KMS-11 (cell line): ENCODE results near the gene CMAS.
A peak's percentile ranks its signal among the peaks of the same experiment; 100 is the strongest.

Experiments used
- H2AFZ ChIP-seq: fragments of 200-600 bp; sonication (generic); 2 replicates; pipeline ENCODE4 v1.6.1; 2016; ENCODE audit warnings: antibody characterized with exemption, mixed run types, low read depth
- H3K27ac ChIP-seq: fragments of 200-600 bp; sonication (generic); 2 replicates; pipeline ENCODE4 v1.6.1; 2016; ENCODE audit warnings: mild to moderate bottlenecking, mixed run types
- H3K27me3 ChIP-seq: fragments of 200-600 bp; sonication (generic); 2 replicates; pipeline ENCODE4 v1.6.1; 2017; ENCODE audit warnings: mild to moderate bottlenecking, low read depth, mixed run types, moderate library complexity; ENCODE audit not compliant: insufficient read depth
- H3K36me3 ChIP-seq: fragments of 200-600 bp; sonication (generic); 2 replicates; pipeline ENCODE4 v1.6.1; 2017; ENCODE audit warnings: mild to moderate bottlenecking, mixed run types; ENCODE audit not compliant: insufficient read depth
- H3K4me1 ChIP-seq: fragments of 200-600 bp; sonication (generic); 2 replicates; pipeline ENCODE4 v1.6.1; 2016; ENCODE audit warnings: mild to moderate bottlenecking, low read depth, mixed run types; ENCODE audit not compliant: poor library complexity, severe bottlenecking
- H3K4me2 ChIP-seq: fragments of 200-600 bp; sonication (generic); 2 replicates; pipeline ENCODE4 v1.7.0; 2016; ENCODE audit warnings: mild to moderate bottlenecking, mixed run types
- H3K4me3 ChIP-seq: fragments of 200-600 bp; sonication (generic); IDR thresholded peaks from 2 replicates; pipeline ENCODE4 v1.6.1; 2017; ENCODE audit warnings: low read depth, low read length, mixed read lengths; ENCODE audit not compliant: insufficient read depth
- H3K79me2 ChIP-seq: fragments of 200-600 bp; sonication (generic); 2 replicates; pipeline ENCODE4 v1.6.1; 2016; ENCODE audit warnings: low read depth, mixed run types; ENCODE audit not compliant: insufficient read depth
- H3K9ac ChIP-seq: fragments of 200-600 bp; sonication (generic); 2 replicates; pipeline ENCODE4 v1.6.1; 2016; ENCODE audit warnings: mild to moderate bottlenecking, mixed run types
- H4K20me1 ChIP-seq: fragments of 200-600 bp; sonication (generic); 2 replicates; pipeline ENCODE4 v1.6.1; 2016; ENCODE audit warnings: mild to moderate bottlenecking, mixed run types; ENCODE audit not compliant: insufficient read depth
- CTCF ChIP-seq: fragments of 200-600 bp; sonication (generic); conservative IDR thresholded peaks from 2 replicates; pipeline ENCODE4 v1.6.1; 2017; ENCODE audit warnings: low read depth, mild to moderate bottlenecking, antibody characterized with exemption, low read length, moderate library complexity, mixed read lengths

CMAS gene

GRCh38 chr12:22042976-22043669 lies 2.9 kb upstream of the CMAS start:
- Histone ChIP-seq H4K20me1 (no peaks in the 10 kb centered on the region), H3K9ac (no peak overlapping the region), H3K27me3 (no peaks in the 10 kb centered on the region), H3K36me3 (no peaks in the 10 kb centered on the region), H2AFZ (no peak overlapping the region), H3K79me2 (peaks cover 13% of the 10 kb centered on the region; the same call in 1 of the 2 replicates), H3K4me1 (peaks cover 8% of the 10 kb centered on the region), H3K27ac (no peak overlapping the region), H3K4me2 (no peak overlapping the region), H3K4me3 (no peak overlapping the region)
- TF ChIP-seq CTCF, result no peak

- Histone ChIP-seq H3K9ac (no peak overlapping the region), H3K36me3 (no peaks in the 10 kb centered on the region), H2AFZ (no peak overlapping the region), H3K79me2 (peaks cover 13% of the 10 kb centered on the region; the same call in 1 of the 2 replicates), H3K27ac (no peak overlapping the region), H3K4me3 (no peak overlapping the region), H3K27me3 (no peaks in the 10 kb centered on the region), H4K20me1 (no peaks in the 10 kb centered on the region), H3K4me2 (no peak overlapping the region), H3K4me1 (peaks cover 8% of the 10 kb centered on the region)
- no peak for TF ChIP-seq CTCF
These were observed 2.1 kb upstream of the CMAS start for GRCh38 chr12:22043943-22044342.

- Histone ChIP-seq H3K4me3 (no peak overlapping the region), H3K79me2 (peaks cover 13% of the 10 kb centered on the region; the same call in 1 of the 2 replicates), H3K27ac (no peak overlapping the region), H3K4me1 (peaks cover 8% of the 10 kb centered on the region), H4K20me1 (no peaks in the 10 kb centered on the region), H3K4me2 (no peak overlapping the region), H2AFZ (no peak overlapping the region), H3K36me3 (no peaks in the 10 kb centered on the region), H3K9ac (no peak overlapping the region), H3K27me3 (no peaks in the 10 kb centered on the region)
- no peak for TF ChIP-seq CTCF
These were observed 1.6 kb upstream of the CMAS start for GRCh38 chr12:22044391-22044790.

GRCh38 chr12:22046968-22047390 lies 961 bp downstream of the CMAS start:
- H3K4me1 ChIP-seq, result peaks cover 12% of the 10 kb centered on the region
- no peaks in the 10 kb centered on the region for H3K36me3 ChIP-seq
- no peak overlapping the region for H3K27ac ChIP-seq
- peak overlapping the region; percentile 81; the same call in 1 of the 2 replicates for H3K9ac ChIP-seq
- peak overlapping the region; percentile 82; the same call in 1 of the 2 replicates for H2AFZ ChIP-seq
- H3K79me2 ChIP-seq, result peaks cover 13% of the 10 kb centered on the region; the same call in 1 of the 2 replicates
- H3K4me3 ChIP-seq, result no peak overlapping the region
- no peaks in the 10 kb centered on the region for H3K27me3 ChIP-seq
- no peaks in the 10 kb centered on the region for H4K20me1 ChIP-seq
- H3K4me2 ChIP-seq, result peak overlapping the region; percentile 86
- no peak for TF ChIP-seq CTCF
